ENCODE results near the gene PLVAP. TPM values are rescaled to one million over a fixed set of nuclear protein-coding genes. Genes with fewer than 3 reads are reported as not detected.

The PLVAP gene
- total and polyA plus RNA-seq, 9 of the 15 experiments (the other 6 are each of a cell fraction or from before 2014, with no cell fraction given), result 0.09 to 0.84 (median 0.51) TPM; not detected in 4

GRCh38 chr19:17333611-17334413 lies 43.3 kb downstream of the PLVAP start (continued):
- TF ChIP-seq DMBX1 (CRISPR knock-in tag; IDR thresholded peaks at IDR 0.05; ENCODE audit: borderline replicate concordance), result 0 out of 2 replicates have a peak, but pooled peaks have one; percentile 39
- no peak for TF ChIP-seq HMGN3 (IDR thresholded peaks at IDR 0.05; ENCODE audit: borderline replicate concordance, extremely low read depth, insufficient read length, low read depth, low read length)
- peak; percentile 26; the same call in 1 of the 2 replicates for TF ChIP-seq ZNF263 (CRISPR knock-in tag; IDR thresholded peaks at IDR 0.05; ENCODE audit: borderline replicate concordance)
- no peak for TF ChIP-seq PRPF4 (IDR thresholded peaks at IDR 0.05; ENCODE audit: insufficient read depth, low read depth, low read length, poor library complexity, severe bottlenecking)
- TF ChIP-seq ZNF76 (CRISPR knock-in tag; IDR thresholded peaks at IDR 0.05; ENCODE audit: borderline replicate concordance), result no peak; the same call in 1 of the 2 replicates
- TF ChIP-seq ZNF175 (CRISPR knock-in tag; IDR thresholded peaks at IDR 0.05; ENCODE audit: low read depth), result no peak
- no peak for TF ChIP-seq PPARD (CRISPR knock-in tag; IDR thresholded peaks at IDR 0.05)
- TF ChIP-seq PHF8 (IDR thresholded peaks at IDR 0.05; ENCODE audit: borderline replicate concordance, low read length), result no peak
- TF ChIP-seq ZSCAN32 (CRISPR knock-in tag; IDR thresholded peaks at IDR 0.05), result peak; percentile 4; the same call in 1 of the 2 replicates
- peak in 1 of 2 experiments; percentile 64; a peak in 1 of 4 replicates for TF ChIP-seq ARNT (IDR thresholded peaks at IDR 0.05)
- peak; percentile 78 for TF ChIP-seq KDM5B (IDR thresholded peaks at IDR 0.05; ENCODE audit: insufficient replicate concordance, low read depth, low read length)
- no peak for TF ChIP-seq TCFL5 (CRISPR knock-in tag; conservative IDR thresholded peaks at IDR 0.05)
- no peak for TF ChIP-seq PURB (CRISPR knock-in tag; IDR thresholded peaks at IDR 0.05; ENCODE audit: low read depth)
- peak; percentile 39; the same call in 1 of the 2 replicates for TF ChIP-seq BRD4 (IDR thresholded peaks at IDR 0.05)
- TF ChIP-seq ETV5 (CRISPR knock-in tag; IDR thresholded peaks at IDR 0.05; ENCODE audit: low read depth), result no peak; the same call in 1 of the 2 replicates
- TF ChIP-seq, protein P1, sequence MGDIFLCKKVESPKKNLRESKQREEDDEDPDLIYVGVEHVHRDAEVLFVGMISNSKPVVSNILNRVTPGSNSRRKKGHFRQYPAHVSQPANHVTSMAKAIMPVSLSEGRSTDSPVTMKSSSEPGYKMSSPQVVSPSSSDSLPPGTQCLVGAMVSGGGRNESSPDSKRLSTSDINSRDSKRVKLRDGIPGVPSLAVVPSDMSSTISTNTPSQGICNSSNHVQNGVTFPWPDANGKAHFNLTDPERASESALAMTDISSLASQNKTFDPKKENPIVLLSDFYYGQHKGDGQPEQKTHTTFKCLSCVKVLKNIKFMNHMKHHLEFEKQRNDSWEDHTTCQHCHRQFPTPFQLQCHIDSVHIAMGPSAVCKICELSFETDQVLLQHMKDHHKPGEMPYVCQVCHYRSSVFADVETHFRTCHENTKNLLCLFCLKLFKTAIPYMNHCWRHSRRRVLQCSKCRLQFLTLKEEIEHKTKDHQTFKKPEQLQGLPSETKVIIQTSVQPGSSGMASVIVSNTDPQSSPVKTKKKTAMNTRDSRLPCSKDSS (IDR thresholded peaks at IDR 0.05; ENCODE audit: low read depth, partially characterized antibody), result no peak
- TF ChIP-seq MEF2D (tag; conservative IDR thresholded peaks at IDR 0.05; ENCODE audit: low read depth), result no peak
- TF ChIP-seq E2F1 (CRISPR knock-in tag; IDR thresholded peaks at IDR 0.05), result no peak
- TF ChIP-seq ZNF518B (CRISPR knock-in tag; IDR thresholded peaks at IDR 0.05), result no peak
- TF ChIP-seq ZBTB17 (CRISPR knock-in tag; IDR thresholded peaks at IDR 0.05), result peak; percentile 78
- TF ChIP-seq SNIP1 (IDR thresholded peaks at IDR 0.05; ENCODE audit: low read depth), result no peak

All from K562 (cell line).